GM19463 (cell line): ENCODE measurements around the gene GALNT17.

Source experiments
- ATAC-seq: cut with Tn5 transposase; IDR thresholded peaks from one replicate; pipeline ENCODE4 v1.9.1; 2021; ENCODE audit warnings: mild to moderate bottlenecking, moderate library complexity; ENCODE audit not compliant: unreplicated experiment

Gene GALNT17

DNA sequence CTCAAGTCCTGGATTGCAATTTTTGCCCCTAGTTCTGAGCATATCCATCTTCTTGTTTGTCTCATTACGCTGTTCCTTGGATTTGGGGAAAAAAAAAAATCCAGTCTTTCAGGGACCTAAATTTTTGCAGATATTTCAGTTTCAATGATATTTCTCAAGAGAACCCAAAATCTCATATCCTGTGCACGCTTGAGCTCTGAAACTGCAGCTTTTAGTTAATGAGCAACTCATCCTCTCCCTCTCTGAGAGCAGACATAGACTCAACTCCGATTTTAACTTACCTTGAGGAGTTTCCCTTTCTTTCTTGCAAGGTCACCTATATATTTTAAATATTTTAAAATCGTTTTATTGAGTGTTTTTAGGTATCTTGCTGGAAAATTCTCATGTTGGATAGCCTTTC is 200.3 kb downstream of the GALNT17 start:
- no peak for ATAC-seq

DNA sequence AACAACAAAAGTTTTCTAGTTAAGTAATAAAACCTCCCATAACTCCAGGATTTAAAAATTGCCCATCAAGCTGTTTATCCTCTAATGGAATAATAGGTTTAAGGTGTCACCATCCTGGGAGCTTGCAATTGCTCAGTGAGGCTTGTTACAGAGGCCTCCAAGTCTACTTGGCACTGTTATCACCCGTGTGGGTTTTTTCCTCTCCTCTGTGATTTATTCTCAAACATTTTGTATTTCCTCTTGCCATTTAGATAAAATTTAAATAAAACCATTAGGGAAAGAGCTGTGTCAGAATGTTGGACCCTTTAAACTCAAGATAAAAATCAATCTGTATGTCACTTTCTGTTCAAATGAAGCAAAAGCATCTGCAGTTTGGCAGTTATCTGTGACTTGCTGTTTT is 202.6 kb downstream of the GALNT17 start:
- no peak for ATAC-seq

DNA sequence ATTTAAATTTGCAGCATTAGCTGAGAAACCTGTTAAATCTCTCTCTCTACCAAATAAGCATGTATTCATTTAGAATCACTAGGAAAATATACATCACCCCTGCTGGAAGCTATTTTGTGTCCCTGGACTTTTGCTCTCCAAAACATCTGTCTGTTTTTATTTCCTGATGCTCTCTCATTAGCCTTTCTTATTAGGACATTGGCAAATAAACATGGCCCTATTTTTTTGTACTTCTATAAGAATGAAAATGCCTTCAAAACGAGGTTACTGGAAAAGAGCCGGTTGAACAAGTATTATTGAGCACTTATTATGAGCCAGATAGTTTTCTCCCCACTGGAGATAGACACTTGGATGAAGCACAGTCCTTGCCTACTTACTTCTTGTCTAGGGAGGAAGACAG is 206.9 kb downstream of the GALNT17 start:
- ATAC-seq: no peak

DNA sequence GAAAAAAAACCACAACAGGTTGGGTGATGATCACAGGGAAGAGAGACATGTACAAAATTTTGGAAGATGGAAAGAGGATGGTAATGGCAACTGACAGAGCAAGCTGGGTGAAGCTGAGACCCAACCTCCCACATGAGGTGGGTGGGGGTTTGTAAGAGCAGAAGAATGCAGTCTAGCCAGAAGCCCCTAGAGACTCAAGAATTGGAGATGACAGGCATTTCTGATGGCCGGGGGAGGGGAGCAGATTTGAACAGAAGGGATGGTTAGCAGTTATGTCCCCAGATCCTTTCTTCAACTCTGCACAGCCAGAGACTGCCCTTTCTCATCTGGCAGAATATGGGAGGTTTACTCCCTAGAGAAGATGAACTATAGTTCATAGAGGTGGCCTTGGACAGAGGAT is 208.0 kb downstream of the GALNT17 start:
- no peak for ATAC-seq

DNA sequence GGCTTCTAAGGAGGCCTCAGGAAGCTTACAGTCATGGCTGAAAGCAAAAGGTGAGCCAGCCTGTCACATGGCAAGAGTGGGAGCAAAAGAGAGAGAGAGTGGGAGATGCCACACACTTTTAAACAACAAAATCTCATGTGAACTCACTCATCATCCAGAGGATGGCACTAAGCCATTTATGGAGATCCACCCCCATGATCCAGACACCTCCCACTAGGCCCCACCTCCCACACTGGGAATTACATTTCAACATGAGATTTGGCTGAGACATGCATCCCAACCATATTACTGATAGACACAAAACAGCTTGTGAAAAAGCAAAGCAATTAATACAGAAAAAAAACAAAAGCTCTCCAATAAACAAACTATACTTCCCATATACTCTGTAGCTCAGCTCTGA is 210.3 kb downstream of the GALNT17 start:
- no peak for ATAC-seq

DNA sequence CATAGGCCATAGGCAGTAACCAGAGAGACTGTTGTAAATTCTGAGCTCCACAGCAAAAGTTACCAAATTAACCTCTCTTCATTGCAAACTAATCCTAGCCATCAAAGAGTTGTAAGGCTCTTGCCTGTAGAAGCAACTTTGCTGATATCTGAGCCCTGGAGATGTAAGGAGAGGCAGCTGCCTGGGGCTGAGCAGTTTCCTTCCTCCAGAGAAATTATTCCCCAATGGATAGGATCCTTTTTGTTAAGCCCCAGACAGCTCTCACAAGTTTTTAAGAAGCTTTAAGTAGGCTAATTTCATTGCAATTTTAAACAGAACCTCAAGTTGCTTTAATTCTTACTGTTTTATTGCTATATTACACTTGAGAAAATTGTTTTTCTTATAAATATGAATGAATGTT is 211.1 kb downstream of the GALNT17 start:
- ATAC-seq: no peak

DNA sequence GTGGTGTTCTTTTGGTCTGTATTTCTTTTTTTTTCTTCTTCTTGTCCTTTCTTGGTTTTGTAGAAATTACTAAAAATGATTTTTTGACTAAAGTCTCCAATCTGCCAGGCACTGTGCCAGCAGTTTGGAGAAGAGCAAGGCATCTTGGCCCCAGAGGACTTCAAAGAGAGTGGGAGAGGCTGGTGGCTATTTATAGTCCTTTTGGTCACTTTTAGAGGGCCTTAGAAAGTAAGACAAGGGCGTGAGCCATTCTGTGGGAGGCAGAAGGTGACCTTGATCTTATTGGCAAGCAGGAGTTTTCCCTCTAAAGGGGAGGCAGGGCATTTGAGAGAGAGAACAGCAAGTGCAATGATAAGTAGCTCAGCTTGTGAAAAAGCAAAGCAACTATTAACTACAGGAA is 211.9 kb downstream of the GALNT17 start:
- ATAC-seq: no peak

DNA sequence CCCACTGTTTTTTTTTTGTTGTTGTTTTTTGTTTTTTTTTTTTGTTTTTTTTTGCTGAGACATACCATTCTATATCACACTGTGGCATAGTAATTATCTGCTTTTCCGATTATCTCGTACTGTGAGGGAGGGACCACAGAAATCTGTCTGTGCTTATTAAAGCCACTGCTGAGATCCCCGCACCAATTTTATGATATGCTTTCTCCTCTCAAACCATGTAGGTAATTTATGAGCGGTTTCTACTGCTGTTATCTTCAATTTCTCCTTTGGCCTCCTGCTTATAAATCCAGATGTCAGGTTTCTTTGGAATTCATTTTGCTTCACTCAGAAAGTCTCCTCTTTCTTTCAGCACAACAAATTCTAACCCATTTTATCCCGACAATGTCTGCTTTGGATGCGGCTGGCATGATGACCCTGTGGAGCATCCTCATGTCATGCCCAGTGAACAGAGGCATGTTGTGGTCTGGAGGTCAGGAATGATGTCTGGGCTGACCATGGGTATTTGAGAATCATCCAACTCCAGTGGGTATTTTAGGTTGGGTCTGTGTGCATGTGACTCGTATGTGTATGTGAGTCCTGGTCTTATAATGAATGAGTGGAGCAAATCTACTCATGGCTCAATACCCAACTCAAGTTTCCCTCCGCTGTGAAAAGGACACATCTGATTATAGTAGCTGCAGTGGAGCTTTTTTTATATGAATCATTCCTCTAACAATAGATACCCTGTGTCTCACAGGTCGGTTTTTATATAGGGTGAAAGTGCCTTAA is 213.4 kb downstream of the GALNT17 start:
- no peak for ATAC-seq

DNA sequence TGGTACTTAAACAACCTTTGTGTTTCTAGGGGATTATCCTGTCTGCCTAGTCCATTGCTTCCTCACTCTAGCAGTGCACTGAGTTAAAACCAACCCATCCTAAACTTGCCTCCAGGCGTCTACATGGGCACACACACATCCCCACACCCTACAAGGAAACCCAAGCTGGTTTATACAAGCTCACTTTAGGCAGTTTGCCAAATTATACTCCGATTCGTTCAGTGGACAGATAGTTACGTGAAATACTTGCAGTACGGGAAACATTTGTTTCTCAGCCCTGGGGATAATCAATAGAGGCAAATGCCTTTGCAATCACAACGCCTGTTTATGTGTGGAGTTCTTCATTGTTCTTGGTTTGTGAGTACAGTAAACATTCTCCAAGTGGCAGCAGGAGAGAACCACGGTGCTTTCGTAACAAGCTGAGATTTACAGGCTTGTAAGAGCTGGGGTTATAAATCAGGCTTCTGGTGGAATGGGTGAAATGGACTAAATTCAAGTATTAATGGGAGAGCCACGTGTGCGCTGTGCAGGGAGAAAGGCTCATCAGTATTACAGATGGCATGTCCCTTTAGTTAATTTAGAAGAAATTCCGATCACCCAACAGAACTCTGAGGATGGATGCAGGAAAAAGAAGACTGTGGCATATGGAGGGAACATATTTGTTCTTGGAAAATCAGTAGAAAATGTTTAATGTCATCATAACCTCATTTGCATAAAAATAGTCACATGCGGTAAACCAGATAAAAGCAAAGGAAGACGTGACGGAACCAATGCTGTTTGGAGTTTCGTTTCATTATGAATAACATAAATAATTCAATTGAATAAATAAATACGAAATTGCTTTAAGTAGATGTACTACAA is 217.1 kb downstream of the GALNT17 start:
- no peak for ATAC-seq

DNA sequence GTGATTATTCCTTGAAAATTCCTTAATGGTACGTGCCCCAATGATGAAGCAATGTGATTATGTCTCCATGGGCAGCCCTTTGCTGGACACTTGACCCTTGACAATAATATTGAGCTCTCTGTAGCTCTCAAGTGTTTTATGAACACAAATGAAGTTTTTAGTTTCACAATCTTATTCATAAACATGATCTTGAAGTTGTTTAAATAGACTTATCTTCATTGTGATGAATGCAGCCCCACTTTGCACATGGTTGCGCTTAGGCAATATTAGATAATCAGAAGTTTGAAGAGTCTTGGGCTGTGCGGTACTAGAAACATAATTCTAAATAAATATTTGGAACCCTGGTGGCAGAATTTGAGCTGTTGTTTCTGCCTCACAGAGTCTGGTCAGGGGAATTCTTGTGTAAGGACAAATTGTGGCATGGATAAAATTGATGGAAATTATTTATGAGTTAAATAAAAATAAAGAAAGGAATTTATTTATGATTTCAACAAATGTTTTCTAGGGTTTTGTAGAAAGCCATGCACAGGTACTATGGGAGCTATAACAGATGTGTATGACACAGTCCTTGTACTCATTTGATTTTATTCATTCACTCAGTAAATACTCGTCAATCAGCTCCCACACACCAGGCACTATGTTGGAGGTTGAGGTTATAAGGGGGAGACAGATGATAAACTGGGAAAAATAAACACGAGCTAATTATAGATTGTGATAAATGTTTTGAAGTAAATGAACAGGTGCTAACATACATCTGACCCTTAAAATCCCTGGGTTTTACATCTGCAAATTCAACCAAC is 217.9 kb downstream of the GALNT17 start:
- ATAC-seq: no peak

DNA sequence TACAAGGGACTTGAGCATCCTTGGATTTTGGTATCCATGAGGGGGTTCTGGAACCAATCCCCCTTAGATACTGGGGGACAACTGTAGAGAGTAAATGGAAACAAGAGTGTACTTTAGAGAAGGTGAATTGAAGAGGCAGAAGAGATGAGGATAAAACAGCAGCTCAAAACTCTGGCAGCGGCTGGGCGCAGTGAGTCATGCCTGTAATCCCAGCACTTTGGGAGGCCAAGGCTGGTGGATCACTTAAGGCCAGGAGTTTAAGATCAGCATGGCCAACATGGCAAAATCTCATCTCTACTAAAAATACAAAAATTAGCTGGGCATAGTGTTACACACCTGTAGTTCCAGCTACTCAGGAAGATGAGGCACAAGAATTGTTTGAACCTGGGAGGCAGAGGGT is 218.7 kb downstream of the GALNT17 start:
- no peak for ATAC-seq

DNA sequence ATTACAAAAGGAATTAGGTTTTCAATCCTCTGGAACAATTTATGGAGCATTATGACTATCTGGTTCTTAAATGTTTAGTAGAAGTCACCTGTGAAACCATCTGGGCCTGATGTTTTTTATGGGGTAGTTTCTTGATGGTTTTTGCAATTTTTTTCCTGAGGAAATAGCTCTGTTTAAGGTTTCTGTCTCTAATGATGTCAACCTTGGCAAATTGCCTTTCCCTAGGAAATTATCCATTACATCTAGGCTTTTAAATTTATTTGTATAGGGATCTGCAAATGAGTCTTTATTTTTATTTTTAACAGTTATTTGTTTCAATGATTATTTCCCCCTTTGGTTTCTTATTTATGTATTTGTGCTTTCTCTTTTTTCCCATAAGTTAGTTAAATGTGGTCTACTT is 222.8 kb downstream of the GALNT17 start:
- no peak for ATAC-seq

DNA sequence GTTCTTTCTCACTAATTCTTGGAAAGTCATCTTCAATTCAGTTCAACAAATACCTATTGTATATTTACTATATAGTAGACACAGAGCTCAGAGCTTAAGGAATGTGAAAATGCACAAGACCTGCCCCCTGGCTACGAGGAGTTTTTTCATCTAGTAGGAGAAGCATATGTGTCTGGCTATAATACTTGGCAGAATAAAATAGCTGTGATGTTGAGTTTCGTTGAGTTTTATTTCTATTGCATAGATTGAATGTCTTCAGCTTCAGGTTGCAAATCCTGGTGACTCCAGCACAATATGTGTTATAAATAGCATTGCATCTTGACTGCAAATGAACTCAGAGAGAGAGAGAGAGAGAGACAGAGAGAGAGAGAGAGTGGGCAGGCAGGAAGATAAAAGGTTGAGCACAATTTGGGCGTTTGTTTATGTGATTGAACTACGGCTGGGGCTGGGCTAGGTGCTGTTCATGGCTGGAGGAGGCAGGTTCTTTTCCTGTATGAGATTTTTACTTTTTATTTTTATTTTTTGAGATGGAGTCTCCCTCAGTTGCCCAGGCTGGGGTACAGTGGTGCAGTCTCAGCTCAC is 229.6 kb downstream of the GALNT17 start:
- no peak for ATAC-seq

DNA sequence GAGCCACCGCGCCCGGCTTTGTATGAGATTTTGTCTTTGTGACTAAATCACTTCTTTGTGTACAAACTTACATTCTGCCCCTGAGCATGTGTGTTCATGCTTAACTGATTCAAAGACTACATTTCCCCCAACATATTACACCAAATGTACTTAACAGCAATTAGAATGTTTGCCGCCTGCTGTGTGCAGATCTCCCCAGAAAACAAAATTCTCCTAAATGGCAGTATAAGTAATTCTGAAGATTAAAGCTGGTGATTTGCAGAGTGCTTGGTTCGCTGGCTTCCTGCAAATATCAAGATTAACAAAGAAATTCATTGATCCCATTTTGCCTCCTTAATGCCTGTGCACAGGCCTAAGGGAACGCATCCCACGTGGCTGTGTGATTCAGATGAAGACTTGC is 230.3 kb downstream of the GALNT17 start:
- no peak for ATAC-seq

DNA sequence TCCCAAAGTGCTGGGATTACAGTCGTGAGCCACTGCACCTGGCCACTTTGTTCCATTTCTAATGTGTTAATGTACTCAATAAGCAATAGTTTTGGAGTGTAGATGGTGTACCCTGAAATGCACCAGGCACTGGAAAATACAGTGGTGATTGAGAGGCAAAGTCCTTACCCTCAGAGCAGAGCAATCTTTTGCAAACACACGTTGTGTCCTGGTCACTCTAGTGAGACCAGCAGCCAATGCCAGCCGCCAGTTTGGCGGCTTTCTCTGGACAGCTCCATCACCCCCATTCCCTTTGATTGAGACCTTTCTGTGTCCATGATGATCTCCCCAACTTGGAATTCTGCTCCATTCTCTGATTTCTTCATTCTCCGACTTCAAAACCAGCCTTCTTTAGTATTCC is 231.3 kb downstream of the GALNT17 start:
- ATAC-seq: no peak

DNA sequence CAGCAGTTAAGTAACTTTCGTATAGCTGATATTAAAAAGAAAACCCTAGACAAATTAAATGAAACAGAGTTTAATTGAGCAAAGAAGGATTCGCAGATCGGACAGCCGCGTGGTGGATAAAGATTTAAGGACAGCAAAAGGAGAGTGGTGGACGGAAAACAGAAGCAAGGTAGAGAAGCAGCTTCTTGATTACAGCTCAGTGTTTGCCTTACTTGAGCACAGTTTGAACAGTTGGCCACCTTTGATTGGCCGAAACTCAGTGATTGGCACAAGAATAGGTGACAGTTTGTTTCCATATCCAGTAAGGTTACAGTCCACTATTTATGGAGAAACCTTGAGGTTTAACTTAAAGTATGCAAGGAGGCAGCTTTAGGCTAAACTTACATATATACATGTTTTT is 231.7 kb downstream of the GALNT17 start:
- no peak for ATAC-seq

DNA sequence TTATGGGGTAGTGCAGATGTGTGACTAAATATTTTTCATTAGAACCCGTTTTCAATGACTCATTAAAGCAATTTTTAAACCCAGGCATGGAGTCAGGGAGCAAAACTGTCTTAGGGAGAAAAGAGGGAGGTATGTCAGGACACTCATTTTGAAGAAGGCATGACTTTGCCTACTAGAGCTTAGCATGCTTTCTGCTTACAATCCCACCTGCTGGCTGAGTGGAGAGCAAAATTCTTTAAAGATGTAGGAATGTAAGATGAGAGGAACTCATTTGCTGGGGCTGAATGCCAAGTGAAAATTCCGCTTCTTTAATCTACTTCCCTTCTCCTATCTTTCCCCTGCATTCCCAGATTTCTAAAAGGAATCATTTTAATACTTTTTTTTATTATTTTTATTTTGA is 232.6 kb downstream of the GALNT17 start:
- no peak for ATAC-seq

DNA sequence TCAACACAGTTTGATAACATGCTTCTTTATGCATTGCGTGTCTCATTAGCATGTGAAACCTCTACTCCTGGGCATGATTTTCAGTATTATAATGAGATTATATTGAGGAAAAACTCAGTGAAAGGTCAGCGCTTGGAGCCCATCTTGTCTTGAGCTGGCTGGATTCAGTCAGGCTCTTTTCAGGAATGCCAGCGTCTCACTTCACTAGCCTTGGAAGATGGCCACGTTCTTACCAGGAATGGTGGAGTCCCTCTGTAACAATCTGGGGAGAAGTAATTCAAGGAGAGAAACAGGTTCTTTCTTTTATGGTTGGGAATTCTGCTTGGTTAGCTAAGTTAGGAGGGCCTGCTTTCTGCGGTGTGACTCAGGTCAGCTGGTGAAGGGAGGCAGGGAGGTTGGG is 241.0 kb downstream of the GALNT17 start:
- ATAC-seq: no peak

DNA sequence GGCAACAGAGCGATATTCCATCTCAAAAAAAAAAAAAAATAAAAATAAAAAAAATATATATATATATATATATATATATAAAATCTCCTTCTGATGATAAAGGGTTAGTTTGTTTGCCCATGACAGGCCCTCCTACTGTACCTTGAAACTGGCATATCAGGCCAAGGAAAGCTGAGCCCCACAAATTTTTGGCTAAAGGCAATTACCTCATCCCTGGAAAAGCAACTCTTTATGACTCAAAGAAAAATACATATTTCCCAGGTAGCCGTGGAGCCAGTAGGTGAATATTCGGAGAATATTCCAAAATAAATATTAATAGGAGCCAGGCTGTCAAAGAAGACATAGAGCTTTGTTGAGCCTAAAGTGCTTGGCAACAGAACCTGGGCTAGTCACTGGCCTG is 245.1 kb downstream of the GALNT17 start:
- ATAC-seq: no peak

DNA sequence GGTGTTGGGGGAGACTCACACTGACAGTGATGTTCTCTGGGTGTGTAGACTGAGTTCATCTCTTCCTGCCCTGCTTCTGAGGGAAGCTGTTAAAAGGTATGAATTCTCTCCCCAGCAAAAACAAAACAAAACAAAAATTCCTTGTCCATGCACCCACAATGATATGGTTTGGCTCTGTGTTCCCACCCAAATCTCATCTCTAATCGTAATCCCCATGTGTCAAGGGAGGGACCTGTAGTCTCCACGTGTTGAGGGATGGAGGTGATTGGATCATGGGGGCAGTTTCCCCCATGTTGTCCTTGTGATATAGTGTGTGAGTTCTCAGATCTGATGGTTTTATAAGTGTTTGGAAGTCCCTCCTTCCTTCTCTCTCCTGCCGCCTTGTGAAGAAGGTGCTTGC is 245.5 kb downstream of the GALNT17 start:
- no peak for ATAC-seq

DNA sequence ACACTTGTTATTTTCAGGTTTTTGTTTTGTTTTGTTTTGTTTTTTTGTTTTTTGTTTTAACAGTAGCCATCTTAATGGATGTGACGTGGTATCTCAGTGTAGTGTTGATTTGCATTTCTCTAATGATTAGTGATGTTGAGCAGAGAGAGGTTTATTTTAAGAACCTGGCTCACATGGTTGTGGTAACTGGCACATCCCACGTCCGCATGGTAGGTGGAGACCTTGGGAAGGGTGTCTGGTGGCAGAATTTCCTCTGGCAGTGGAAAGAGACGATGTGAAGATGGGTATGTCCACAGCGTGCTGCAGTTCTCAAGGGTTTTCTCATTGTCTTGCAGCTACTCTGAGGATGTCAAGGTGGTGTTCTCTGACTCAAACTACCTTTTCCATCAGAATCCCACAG is 252.2 kb downstream of the GALNT17 start:
- no peak for ATAC-seq
